ENCODE measurements around the gene NCBP3.

The NCBP3 gene

GRCh38 chr17:3755335-3756030 is 90.6 kb downstream of the NCBP3 start:
- no peak for DNase-seq (ENCODE audit: low read depth in 2 of 2)

GRCh38 chr17:3754458-3755334 is 91.3 kb downstream of the NCBP3 start:
- no peak for DNase-seq (ENCODE audit: low read depth in 2 of 2)

GRCh38 chr17:3754066-3754457 is 92.0 kb downstream of the NCBP3 start:
- no peak for DNase-seq (ENCODE audit: low read depth in 2 of 2)

- DNase-seq (ENCODE audit: low read depth in 2 of 2), result no peak
Observed at GRCh38 chr17:3753624-3754023, 92.4 kb downstream of the NCBP3 start.
